HepG2 (cell line): Measurements from ENCODE around the gene FAM131C. TPM values are rescaled to one million over a fixed set of nuclear protein-coding genes. Genes with fewer than 3 reads are reported as not detected.

Experiments
- AHDC1 ChIP-seq: sonication (generic); formaldehyde crosslinking; IDR thresholded peaks from 2 replicates; pipeline ENCODE4 v1.5.1; 2020; ENCODE audit warnings: mild to moderate bottlenecking, missing genetic modification reagents, borderline replicate concordance
- CAMTA2 ChIP-seq: sonication (generic); formaldehyde crosslinking; IDR thresholded peaks from 2 replicates; pipeline ENCODE4 v1.4.0; 2020; ENCODE audit warnings: mild to moderate bottlenecking, missing genetic modification reagents, borderline replicate concordance
- CHD4 ChIP-seq: fragments of 200-600 bp; sonication (generic); IDR thresholded peaks from 2 replicates; pipeline ENCODE4 v1.7.0; 2017; ENCODE audit warnings: mild to moderate bottlenecking, low read length, borderline replicate concordance
- CSRNP1 ChIP-seq: sonication (generic); formaldehyde crosslinking; IDR thresholded peaks from 2 replicates; pipeline ENCODE4 v1.8.1; 2023; ENCODE audit warnings: mild to moderate bottlenecking, missing genetic modification reagents
- GFI1 ChIP-seq: sonication (generic); formaldehyde crosslinking; IDR thresholded peaks from 2 replicates; pipeline ENCODE4 v1.5.0; 2020; ENCODE audit warnings: missing genetic modification reagents, mild to moderate bottlenecking, borderline replicate concordance
- KLF12 ChIP-seq: sonication (generic); formaldehyde crosslinking; IDR thresholded peaks from 2 replicates; pipeline ENCODE4 v1.4.0; 2020; ENCODE audit warnings: missing genetic modification reagents, borderline replicate concordance
- PRDM15 ChIP-seq: sonication (generic); formaldehyde crosslinking; IDR thresholded peaks from 2 replicates; pipeline ENCODE4 v1.4.0; 2020; ENCODE audit warnings: missing genetic modification reagents
- ZNF292 ChIP-seq: sonication (generic); formaldehyde crosslinking; IDR thresholded peaks from 2 replicates; pipeline ENCODE4 v1.8.1; 2022; ENCODE audit warnings: mild to moderate bottlenecking, low read depth, missing genetic modification reagents, borderline replicate concordance
- ZNF563 ChIP-seq: sonication (generic); formaldehyde crosslinking; IDR thresholded peaks from 2 replicates; pipeline ENCODE4 v1.8.0; 2022; ENCODE audit warnings: mild to moderate bottlenecking, moderate library complexity, missing genetic modification reagents
- polyA plus RNA-seq, 8 experiments: library from polyadenylated mRNA; depleted of rRNA in 3 of 8; stranded (reverse) in 7 of 8; unstranded in 1 of 8; fragments of >200 nt; fragmentation: Illumina TruSeq in 4 of 8; extraction: Trizol in 4 of 8; gene quantifications; 2 replicates each; pipeline versions ENCODE4 v1.2.1 to v1.2.3, GENCODE V29; 2011 to 2016; ENCODE audit warnings: low read depth in 4 of 8, missing spikeins in 1 of 8, mixed read lengths in 1 of 8; ENCODE audit not compliant: insufficient read depth in 1 of 8
- total RNA-seq, 5 experiments: library from RNA; depleted of rRNA; stranded (reverse); fragments of >200 nt; fragmentation: Illumina TruSeq; extraction: Trizol; gene quantifications; 2 replicates each; pipeline ENCODE4 v1.2.3, GENCODE V29; 2016; ENCODE audit warnings: low read depth in 1 of 5
- TF ChIP-seq, protein P1 (sequence below): sonication (generic); formaldehyde crosslinking; IDR thresholded peaks from 2 replicates; pipeline ENCODE4 v1.9.0; 2021; ENCODE audit warnings: missing genetic modification reagents, mild to moderate bottlenecking, borderline replicate concordance

The FAM131C gene
- total and polyA plus RNA-seq, 2 of the 13 experiments (the other 11 are each of a cell fraction or from before 2014, with no cell fraction given), result 0.07 TPM; not detected in 1

GRCh38 chr1:16012590-16013219 is 60.7 kb downstream of the FAM131C start (continued):
- TF ChIP-seq CSRNP1 (CRISPR knock-in tag) (no peak), ZNF563 (CRISPR knock-in tag) (no peak), CHD4 (no peak), CAMTA2 (CRISPR knock-in tag) (no peak), PRDM15 (CRISPR knock-in tag) (no peak), KLF12 (CRISPR knock-in tag) (no peak), GFI1 (no peak), AHDC1 (no peak), ZNF292 (CRISPR knock-in tag) (no peak)
- TF ChIP-seq, protein P1, sequence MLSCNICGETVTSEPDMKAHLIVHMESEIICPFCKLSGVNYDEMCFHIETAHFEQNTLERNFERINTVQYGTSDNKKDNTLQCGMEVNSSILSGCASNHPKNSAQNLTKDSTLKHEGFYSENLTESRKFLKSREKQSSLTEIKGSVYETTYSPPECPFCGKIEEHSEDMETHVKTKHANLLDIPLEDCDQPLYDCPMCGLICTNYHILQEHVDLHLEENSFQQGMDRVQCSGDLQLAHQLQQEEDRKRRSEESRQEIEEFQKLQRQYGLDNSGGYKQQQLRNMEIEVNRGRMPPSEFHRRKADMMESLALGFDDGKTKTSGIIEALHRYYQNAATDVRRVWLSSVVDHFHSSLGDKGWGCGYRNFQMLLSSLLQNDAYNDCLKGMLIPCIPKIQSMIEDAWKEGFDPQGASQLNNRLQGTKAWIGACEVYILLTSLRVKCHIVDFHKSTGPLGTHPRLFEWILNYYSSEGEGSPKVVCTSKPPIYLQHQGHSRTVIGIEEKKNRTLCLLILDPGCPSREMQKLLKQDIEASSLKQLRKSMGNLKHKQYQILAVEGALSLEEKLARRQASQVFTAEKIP (CRISPR knock-in tag), result no peak
